Measurements from ENCODE around the gene EFNA4. TPM values are rescaled to one million over a fixed set of nuclear protein-coding genes. Genes with fewer than 3 reads are reported as not detected.

The EFNA4 gene
- polyA plus RNA-seq, 1 of the 3 experiments (the other 2 are of a cell fraction), result 17.7 TPM

DNA sequence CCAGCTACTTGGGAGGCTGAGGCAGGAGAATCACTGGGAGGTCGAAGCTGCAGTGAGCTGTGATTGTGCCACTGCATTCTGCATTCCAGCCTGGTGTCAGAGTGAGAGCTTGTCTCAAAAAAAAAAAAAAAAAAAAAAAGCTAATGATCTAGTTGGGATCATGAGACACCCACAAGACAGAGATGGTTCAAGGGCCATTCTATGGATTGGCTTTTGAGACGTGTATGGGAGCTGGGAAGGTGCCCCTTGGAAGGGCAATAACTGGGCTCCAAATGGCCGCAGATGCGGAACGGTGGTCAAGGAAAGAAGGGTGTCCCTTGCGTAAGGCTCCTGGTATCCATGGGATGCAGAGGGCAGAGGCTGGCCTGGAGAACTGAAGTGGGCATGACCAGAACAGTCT, 19.2 kb upstream of the EFNA4 start:
- Histone ChIP-seq H4K20me1 (ENCODE audit: insufficient read depth) (no peaks in the 10 kb centered on the region), H2AFZ (ENCODE audit: low read depth) (no peak overlapping the region), H3K79me2 (ENCODE audit: insufficient read depth) (no peaks in the 10 kb centered on the region), H3K9me2 (no peaks in the 10 kb centered on the region), H3K36me3 (replicated peaks in 1 of 2; ENCODE audit: control insufficient read depth in 1 of 2, insufficient read depth in 2 of 2, low read length in 1 of 2) (no peaks in the 10 kb centered on the region), H3K27ac (ENCODE audit: low read depth in 2 of 2, low read length in 1 of 2) (no peak overlapping the region), H3K4me3 (ENCODE audit: low read depth in 2 of 2, low read length in 1 of 2) (no peak overlapping the region), H3K4me1 (ENCODE audit: control insufficient read depth in 1 of 2, insufficient read depth in 2 of 2, low read depth in 1 of 2, low read length in 1 of 2) (peaks cover 7 to 20% of the 10 kb centered on the region in 2 experiments; a peak in 2 of 4 replicates), H3K9ac (no peak overlapping the region), H3K4me2 (no peak overlapping the region), H3K9me3 (no peaks in the 10 kb centered on the region), H3K27me3 (ENCODE audit: insufficient read depth) (no peaks in the 10 kb centered on the region), H3F3A (replicated peaks; ENCODE audit: insufficient read depth) (peaks cover under 1% of the 10 kb centered on the region)
- ChIA-PET CTCF (interaction anchor here (0.6 to 26.0 kb wide), 19 partner anchors 10 to 341 kb away, joined by 3 to 573 read pairs (median 7); partner anchors contain the start of genes DCST1, DCST2, EFNA3 and EFNA4), POLR2A (interaction anchor here (0.6 to 1.6 kb wide), 7 partner anchors 8 to 83 kb away, joined by 3 to 8 read pairs (median 4); no protein-coding TSS in a partner anchor)
- DNase-seq, result no peak
- TF ChIP-seq, protein P1, sequence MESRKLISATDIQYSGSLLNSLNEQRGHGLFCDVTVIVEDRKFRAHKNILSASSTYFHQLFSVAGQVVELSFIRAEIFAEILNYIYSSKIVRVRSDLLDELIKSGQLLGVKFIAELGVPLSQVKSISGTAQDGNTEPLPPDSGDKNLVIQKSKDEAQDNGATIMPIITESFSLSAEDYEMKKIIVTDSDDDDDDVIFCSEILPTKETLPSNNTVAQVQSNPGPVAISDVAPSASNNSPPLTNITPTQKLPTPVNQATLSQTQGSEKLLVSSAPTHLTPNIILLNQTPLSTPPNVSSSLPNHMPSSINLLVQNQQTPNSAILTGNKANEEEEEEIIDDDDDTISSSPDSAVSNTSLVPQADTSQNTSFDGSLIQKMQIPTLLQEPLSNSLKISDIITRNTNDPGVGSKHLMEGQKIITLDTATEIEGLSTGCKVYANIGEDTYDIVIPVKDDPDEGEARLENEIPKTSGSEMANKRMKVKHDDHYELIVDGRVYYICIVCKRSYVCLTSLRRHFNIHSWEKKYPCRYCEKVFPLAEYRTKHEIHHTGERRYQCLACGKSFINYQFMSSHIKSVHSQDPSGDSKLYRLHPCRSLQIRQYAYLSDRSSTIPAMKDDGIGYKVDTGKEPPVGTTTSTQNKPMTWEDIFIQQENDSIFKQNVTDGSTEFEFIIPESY (IDR thresholded peaks at IDR 0.05; ENCODE audit: borderline replicate concordance, low read depth), result no peak
- TF ChIP-seq RAD21 (IDR thresholded peaks at IDR 0.05; ENCODE audit: low read length), result no peak
- TF ChIP-seq MEF2A (IDR thresholded peaks at IDR 0.05; ENCODE audit: borderline replicate concordance, low read depth), result no peak
- WGBS (ENCODE audit: low lambda C conversion rate), result 87% methylated on average over 6 of the region's 6 CpGs

DNA sequence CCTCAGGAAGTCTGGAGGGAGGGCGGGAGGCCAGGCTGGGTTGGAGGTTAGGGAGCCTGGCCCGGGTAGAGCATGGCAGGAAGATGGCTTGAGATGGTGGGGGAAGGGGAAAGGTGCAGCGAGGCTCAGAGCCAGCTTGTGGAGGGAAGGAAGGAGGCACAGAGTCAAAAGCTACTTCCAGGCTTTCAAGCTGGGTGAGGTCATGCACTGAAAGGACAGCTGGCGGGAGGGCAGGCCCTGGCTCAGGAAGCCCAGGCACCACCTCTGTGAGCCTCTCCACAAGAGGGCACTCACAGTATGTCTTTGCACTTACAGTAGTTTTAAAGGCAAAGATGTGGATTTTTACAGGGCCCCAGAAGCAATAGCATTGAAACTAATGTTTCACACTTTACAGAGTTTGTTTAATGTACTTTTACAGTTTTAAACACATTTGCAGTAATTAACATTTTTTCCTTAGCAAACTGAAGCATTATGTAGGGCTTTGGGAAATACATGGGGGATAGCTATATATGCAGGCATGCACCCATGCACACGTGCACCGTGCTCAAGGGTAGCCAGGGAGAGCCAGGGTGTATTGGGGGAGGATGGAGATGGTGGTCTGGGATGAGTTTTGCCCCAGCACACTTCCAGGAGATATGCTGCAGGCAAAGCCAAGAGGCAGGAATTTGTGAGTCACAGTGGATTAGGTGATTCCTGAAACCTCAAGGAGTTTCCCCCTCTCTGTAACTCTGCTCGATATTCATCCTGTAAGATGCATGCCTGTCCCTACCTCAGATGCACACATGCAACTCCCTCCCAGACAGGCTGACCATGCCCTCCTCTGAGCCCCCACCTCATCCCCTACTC, 18.5 kb upstream of the EFNA4 start:
- TF ChIP-seq RCOR1 (IDR thresholded peaks at IDR 0.05; ENCODE audit: low read length) (0 out of 2 replicates have a peak, but pooled peaks have one; percentile 15), RAD21 (IDR thresholded peaks at IDR 0.05; ENCODE audit: low read length) (peak; percentile 84), JUND (IDR thresholded peaks at IDR 0.05) (no peak), SMC3 (IDR thresholded peaks at IDR 0.05; ENCODE audit: low read depth, low read length) (peak; percentile 79)
- TF ChIP-seq, protein P2, sequence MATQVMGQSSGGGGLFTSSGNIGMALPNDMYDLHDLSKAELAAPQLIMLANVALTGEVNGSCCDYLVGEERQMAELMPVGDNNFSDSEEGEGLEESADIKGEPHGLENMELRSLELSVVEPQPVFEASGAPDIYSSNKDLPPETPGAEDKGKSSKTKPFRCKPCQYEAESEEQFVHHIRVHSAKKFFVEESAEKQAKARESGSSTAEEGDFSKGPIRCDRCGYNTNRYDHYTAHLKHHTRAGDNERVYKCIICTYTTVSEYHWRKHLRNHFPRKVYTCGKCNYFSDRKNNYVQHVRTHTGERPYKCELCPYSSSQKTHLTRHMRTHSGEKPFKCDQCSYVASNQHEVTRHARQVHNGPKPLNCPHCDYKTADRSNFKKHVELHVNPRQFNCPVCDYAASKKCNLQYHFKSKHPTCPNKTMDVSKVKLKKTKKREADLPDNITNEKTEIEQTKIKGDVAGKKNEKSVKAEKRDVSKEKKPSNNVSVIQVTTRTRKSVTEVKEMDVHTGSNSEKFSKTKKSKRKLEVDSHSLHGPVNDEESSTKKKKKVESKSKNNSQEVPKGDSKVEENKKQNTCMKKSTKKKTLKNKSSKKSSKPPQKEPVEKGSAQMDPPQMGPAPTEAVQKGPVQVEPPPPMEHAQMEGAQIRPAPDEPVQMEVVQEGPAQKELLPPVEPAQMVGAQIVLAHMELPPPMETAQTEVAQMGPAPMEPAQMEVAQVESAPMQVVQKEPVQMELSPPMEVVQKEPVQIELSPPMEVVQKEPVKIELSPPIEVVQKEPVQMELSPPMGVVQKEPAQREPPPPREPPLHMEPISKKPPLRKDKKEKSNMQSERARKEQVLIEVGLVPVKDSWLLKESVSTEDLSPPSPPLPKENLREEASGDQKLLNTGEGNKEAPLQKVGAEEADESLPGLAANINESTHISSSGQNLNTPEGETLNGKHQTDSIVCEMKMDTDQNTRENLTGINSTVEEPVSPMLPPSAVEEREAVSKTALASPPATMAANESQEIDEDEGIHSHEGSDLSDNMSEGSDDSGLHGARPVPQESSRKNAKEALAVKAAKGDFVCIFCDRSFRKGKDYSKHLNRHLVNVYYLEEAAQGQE (IDR thresholded peaks at IDR 0.05; ENCODE audit: low read depth, low read length), result 0 out of 2 replicates have a peak, but pooled peaks have one; percentile 27
- TF ChIP-seq, protein P3, sequence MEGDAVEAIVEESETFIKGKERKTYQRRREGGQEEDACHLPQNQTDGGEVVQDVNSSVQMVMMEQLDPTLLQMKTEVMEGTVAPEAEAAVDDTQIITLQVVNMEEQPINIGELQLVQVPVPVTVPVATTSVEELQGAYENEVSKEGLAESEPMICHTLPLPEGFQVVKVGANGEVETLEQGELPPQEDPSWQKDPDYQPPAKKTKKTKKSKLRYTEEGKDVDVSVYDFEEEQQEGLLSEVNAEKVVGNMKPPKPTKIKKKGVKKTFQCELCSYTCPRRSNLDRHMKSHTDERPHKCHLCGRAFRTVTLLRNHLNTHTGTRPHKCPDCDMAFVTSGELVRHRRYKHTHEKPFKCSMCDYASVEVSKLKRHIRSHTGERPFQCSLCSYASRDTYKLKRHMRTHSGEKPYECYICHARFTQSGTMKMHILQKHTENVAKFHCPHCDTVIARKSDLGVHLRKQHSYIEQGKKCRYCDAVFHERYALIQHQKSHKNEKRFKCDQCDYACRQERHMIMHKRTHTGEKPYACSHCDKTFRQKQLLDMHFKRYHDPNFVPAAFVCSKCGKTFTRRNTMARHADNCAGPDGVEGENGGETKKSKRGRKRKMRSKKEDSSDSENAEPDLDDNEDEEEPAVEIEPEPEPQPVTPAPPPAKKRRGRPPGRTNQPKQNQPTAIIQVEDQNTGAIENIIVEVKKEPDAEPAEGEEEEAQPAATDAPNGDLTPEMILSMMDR (IDR thresholded peaks at IDR 0.05), result peak; percentile 81
- Histone ChIP-seq H3K9ac (no peak overlapping the region), H3K4me2 (no peak overlapping the region), H3K4me1 (ENCODE audit: control insufficient read depth in 1 of 2, insufficient read depth in 2 of 2, low read depth in 1 of 2, low read length in 1 of 2) (peaks cover 10 to 27% of the 10 kb centered on the region in 2 experiments; a peak in 3 of 4 replicates), H2AFZ (ENCODE audit: low read depth) (no peak overlapping the region), H4K20me1 (ENCODE audit: insufficient read depth) (no peaks in the 10 kb centered on the region), H3K79me2 (ENCODE audit: insufficient read depth) (no peaks in the 10 kb centered on the region), H3K36me3 (replicated peaks in 1 of 2; ENCODE audit: control insufficient read depth in 1 of 2, insufficient read depth in 2 of 2, low read length in 1 of 2) (no peaks in the 10 kb centered on the region), H3F3A (replicated peaks; ENCODE audit: insufficient read depth) (peaks cover 7% of the 10 kb centered on the region), H3K27ac (ENCODE audit: low read depth in 2 of 2, low read length in 1 of 2) (no peak overlapping the region; a peak in 1 of 4 replicates), H3K9me2 (no peaks in the 10 kb centered on the region), H3K27me3 (ENCODE audit: insufficient read depth) (no peaks in the 10 kb centered on the region), H3K9me3 (no peaks in the 10 kb centered on the region), H3K4me3 (ENCODE audit: low read depth in 2 of 2, low read length in 1 of 2) (no peak overlapping the region)
- POLR2A ChIA-PET, result interaction anchor here (0.6 to 1.6 kb wide), 4 partner anchors 16 to 84 kb away, joined by 3 to 5 read pairs (median 3); no protein-coding TSS in a partner anchor
- CTCF ChIA-PET, result interaction anchor here (0.6 to 26.0 kb wide), 25 partner anchors 10 to 341 kb away, joined by 3 to 573 read pairs (median 5); partner anchors contain the start of genes DCST1, DCST2, EFNA3 and EFNA4
- peak; percentile 84 for DNase-seq
- 64% methylated on average over 7 of the region's 7 CpGs for WGBS (ENCODE audit: low lambda C conversion rate)
